Neural cell (in vitro differentiated cells): ENCODE results near the gene PCDH1. TPM values are rescaled to one million over a fixed set of nuclear protein-coding genes. Genes with fewer than 3 reads are reported as not detected.

Source experiments
- H2AFZ ChIP-seq: fragments of 200-600, 300-800 bp; sonication (generic), shearing (Covaris generic); 2 replicates; pipeline ENCODE4 v1.6.0; 2014; ENCODE audit warnings: low read depth, mild to moderate bottlenecking, antibody characterized with exemption, low read length, moderate library complexity
- H3F3A ChIP-seq: fragments of 200-600 bp; shearing (Covaris generic); 2 replicates; pipeline ENCODE4 v1.6.1; 2016; ENCODE audit warnings: mild to moderate bottlenecking, moderate library complexity, mixed read lengths, antibody characterized with exemption, low read length; ENCODE audit not compliant: insufficient read depth, poor library complexity, severe bottlenecking
- H3K27ac ChIP-seq: fragments of 200-600, 300-800 bp; sonication (generic), shearing (Covaris generic); 2 replicates; pipeline ENCODE4 v1.5.1; 2014; ENCODE audit warnings: mild to moderate bottlenecking, low read length, moderate library complexity
- H3K27me3 ChIP-seq: fragments of 300-800, 200-600 bp; sonication (generic), shearing (Covaris generic); 2 replicates; pipeline ENCODE4 v1.6.0; 2014; ENCODE audit warnings: mild to moderate bottlenecking, low read depth, low read length, moderate library complexity; ENCODE audit not compliant: insufficient read depth
- H3K36me3 ChIP-seq: fragments of 300-800, 200-600 bp; sonication (generic), shearing (Covaris generic); 2 replicates; pipeline ENCODE4 v1.5.1; 2014; ENCODE audit warnings: mild to moderate bottlenecking, antibody characterized with exemption, low read length, moderate library complexity; ENCODE audit not compliant: insufficient read depth
- H3K4me2 ChIP-seq: fragments of 300-800, 200-600 bp; sonication (generic), shearing (Covaris generic); 2 replicates; pipeline ENCODE4 v1.6.0; 2014; ENCODE audit warnings: mild to moderate bottlenecking, low read length
- H3K4me3 ChIP-seq: fragments of 300-800, 200-600 bp; sonication (generic), shearing (Covaris generic); 2 replicates; pipeline ENCODE4 v1.5.1; 2014; ENCODE audit warnings: mild to moderate bottlenecking, low read length, moderate library complexity
- H3K79me2 ChIP-seq: fragments of 200-600 bp; shearing (Covaris generic); replicated peaks from 2 replicates; pipeline ENCODE4 v1.6.0; 2014; ENCODE audit warnings: mild to moderate bottlenecking, low read length, moderate library complexity; ENCODE audit not compliant: insufficient read depth
- H3K9ac ChIP-seq: fragments of 300-800, 200-600 bp; sonication (generic), shearing (Covaris generic); 2 replicates; pipeline ENCODE4 v1.6.1; 2016; ENCODE audit warnings: mild to moderate bottlenecking, low read length, mixed read lengths
- H3K9me2 ChIP-seq: fragments of 200-600 bp; shearing (Covaris generic); 2 replicates; pipeline ENCODE4 v1.6.1; 2016; ENCODE audit warnings: mild to moderate bottlenecking, low read length, mixed read lengths; ENCODE audit not compliant: insufficient read depth
- H3K9me3 ChIP-seq: fragments of 200-600, 300-800 bp; sonication (generic), shearing (Covaris generic); 2 replicates; pipeline ENCODE4 v1.6.1; 2016; ENCODE audit warnings: mild to moderate bottlenecking, mixed run types, low read length, moderate library complexity, mixed read lengths
- H4K20me1 ChIP-seq: fragments of 200-600 bp; shearing (Covaris generic); 2 replicates; pipeline ENCODE4 v1.6.1; 2016; ENCODE audit warnings: mild to moderate bottlenecking, mixed run types; ENCODE audit not compliant: insufficient read depth
- EP300 ChIP-seq: fragments of 450-650 bp; conservative IDR thresholded peaks from 2 replicates; pipeline ENCODE4 v1.6.1; 2014; ENCODE audit warnings: antibody characterized with exemption, mild to moderate bottlenecking, moderate library complexity; ENCODE audit not compliant: poor library complexity, severe bottlenecking
- EZH2 ChIP-seq: fragments of 200-600, 300-800 bp; shearing (Covaris generic), sonication (generic); IDR thresholded peaks from 2 replicates; pipeline ENCODE4 v1.6.1; 2014; ENCODE audit warnings: antibody characterized with exemption, low read length, borderline replicate concordance, mild to moderate bottlenecking; ENCODE audit not compliant: insufficient read depth, poor library complexity, severe bottlenecking
- MXI1 ChIP-seq: fragments of 450-650 bp; conservative IDR thresholded peaks from 2 replicates; pipeline ENCODE4 v1.6.1; 2014; ENCODE audit warnings: antibody characterized with exemption, mild to moderate bottlenecking; ENCODE audit not compliant: poor library complexity, severe bottlenecking
- POLR2AphosphoS5 ChIP-seq: IDR thresholded peaks from 2 replicates; pipeline ENCODE4 v1.6.1; 2012
- RAD21 ChIP-seq: fragments of 450-650 bp; conservative IDR thresholded peaks from 2 replicates; pipeline ENCODE4 v1.6.1; 2014; ENCODE audit warnings: antibody characterized with exemption, mild to moderate bottlenecking, moderate library complexity
- SMC3 ChIP-seq: fragments of 450-650 bp; conservative IDR thresholded peaks from 2 replicates; pipeline ENCODE4 v1.6.1; 2014; ENCODE audit warnings: antibody characterized with exemption, mild to moderate bottlenecking, moderate library complexity; ENCODE audit not compliant: poor library complexity
- TAF1 ChIP-seq: IDR thresholded peaks from 2 replicates; pipeline ENCODE4 v1.6.1; 2012; ENCODE audit warnings: low read depth
- polyA plus RNA-seq: library from polyadenylated mRNA; depleted of rRNA; stranded (reverse); fragments of >200 nt; gene quantifications from 2 replicates; pipeline ENCODE4 v1.2.3, GENCODE V29; 2014
- TF ChIP-seq, protein P1 (sequence below): IDR thresholded peaks from 2 replicates; pipeline ENCODE4 v1.6.1; 2012; ENCODE audit warnings: borderline replicate concordance
- TF ChIP-seq, protein P2 (sequence below): fragments of 450-650 bp; IDR thresholded peaks from 2 replicates; pipeline ENCODE4 v1.5.1; 2014; ENCODE audit warnings: antibody characterized with exemption, mild to moderate bottlenecking, moderate library complexity; ENCODE audit not compliant: poor library complexity, severe bottlenecking

The PCDH1 gene
- polyA plus RNA-seq, 1 donor from 2014 or later = 13.9 TPM

DNA sequence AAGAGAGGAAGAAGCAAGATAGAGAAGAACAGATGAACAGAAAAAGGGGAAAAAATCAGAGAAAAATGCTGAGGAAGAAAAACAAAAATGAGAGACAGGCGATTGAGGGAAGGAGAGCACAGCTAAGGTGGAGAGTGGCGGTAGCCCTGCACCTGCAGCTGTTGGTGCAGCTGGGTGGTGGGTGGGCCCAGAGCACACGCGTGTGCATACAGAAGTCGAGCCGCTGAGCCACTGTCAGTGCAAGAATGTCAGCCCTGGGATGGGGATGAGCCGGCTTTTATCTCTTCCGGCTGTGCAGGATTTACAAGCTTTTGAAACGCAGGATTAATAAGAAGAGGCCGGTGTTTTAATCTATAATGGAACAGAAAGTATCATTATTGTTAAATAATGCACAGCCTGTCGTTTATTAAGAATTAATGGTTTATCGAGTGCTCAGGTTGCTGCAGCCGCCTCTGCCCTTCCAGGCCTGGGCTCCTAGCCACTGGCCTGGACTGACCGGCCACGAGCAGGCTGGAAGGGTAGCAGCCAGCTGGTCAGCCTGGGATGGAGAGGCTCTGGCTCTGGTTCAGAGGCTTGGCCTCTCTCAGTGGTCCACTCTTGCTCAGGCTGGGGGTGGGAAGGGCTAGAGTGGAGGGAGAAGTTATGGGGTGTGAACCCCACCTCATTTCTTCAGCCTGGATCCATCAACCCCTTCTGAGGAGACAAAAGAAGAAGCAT is 68.7 kb downstream of the PCDH1 start:
- Histone ChIP-seq H3K9me3 (no peaks in the 10 kb centered on the region), H3K27me3 (no peaks in the 10 kb centered on the region), H4K20me1 (no peaks in the 10 kb centered on the region), H3K9me2 (no peaks in the 10 kb centered on the region), H3K9ac (peak overlapping the region; percentile 34), H3K79me2 (no peaks in the 10 kb centered on the region), H3K36me3 (no peaks in the 10 kb centered on the region), H3K4me3 (no peak overlapping the region), H3F3A (peaks cover 5% of the 10 kb centered on the region), H2AFZ (no peak overlapping the region), H3K27ac (peak overlapping the region; percentile 62), H3K4me2 (no peak overlapping the region)
- TF ChIP-seq RAD21 = no peak
- no peak for TF ChIP-seq EZH2
- no peak for TF ChIP-seq SMC3
- TF ChIP-seq POLR2AphosphoS5 = no peak
- TF ChIP-seq, protein P1, sequence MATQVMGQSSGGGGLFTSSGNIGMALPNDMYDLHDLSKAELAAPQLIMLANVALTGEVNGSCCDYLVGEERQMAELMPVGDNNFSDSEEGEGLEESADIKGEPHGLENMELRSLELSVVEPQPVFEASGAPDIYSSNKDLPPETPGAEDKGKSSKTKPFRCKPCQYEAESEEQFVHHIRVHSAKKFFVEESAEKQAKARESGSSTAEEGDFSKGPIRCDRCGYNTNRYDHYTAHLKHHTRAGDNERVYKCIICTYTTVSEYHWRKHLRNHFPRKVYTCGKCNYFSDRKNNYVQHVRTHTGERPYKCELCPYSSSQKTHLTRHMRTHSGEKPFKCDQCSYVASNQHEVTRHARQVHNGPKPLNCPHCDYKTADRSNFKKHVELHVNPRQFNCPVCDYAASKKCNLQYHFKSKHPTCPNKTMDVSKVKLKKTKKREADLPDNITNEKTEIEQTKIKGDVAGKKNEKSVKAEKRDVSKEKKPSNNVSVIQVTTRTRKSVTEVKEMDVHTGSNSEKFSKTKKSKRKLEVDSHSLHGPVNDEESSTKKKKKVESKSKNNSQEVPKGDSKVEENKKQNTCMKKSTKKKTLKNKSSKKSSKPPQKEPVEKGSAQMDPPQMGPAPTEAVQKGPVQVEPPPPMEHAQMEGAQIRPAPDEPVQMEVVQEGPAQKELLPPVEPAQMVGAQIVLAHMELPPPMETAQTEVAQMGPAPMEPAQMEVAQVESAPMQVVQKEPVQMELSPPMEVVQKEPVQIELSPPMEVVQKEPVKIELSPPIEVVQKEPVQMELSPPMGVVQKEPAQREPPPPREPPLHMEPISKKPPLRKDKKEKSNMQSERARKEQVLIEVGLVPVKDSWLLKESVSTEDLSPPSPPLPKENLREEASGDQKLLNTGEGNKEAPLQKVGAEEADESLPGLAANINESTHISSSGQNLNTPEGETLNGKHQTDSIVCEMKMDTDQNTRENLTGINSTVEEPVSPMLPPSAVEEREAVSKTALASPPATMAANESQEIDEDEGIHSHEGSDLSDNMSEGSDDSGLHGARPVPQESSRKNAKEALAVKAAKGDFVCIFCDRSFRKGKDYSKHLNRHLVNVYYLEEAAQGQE = no peak
- TF ChIP-seq EP300 = no peak
- no peak for TF ChIP-seq TAF1
- TF ChIP-seq, protein P2, sequence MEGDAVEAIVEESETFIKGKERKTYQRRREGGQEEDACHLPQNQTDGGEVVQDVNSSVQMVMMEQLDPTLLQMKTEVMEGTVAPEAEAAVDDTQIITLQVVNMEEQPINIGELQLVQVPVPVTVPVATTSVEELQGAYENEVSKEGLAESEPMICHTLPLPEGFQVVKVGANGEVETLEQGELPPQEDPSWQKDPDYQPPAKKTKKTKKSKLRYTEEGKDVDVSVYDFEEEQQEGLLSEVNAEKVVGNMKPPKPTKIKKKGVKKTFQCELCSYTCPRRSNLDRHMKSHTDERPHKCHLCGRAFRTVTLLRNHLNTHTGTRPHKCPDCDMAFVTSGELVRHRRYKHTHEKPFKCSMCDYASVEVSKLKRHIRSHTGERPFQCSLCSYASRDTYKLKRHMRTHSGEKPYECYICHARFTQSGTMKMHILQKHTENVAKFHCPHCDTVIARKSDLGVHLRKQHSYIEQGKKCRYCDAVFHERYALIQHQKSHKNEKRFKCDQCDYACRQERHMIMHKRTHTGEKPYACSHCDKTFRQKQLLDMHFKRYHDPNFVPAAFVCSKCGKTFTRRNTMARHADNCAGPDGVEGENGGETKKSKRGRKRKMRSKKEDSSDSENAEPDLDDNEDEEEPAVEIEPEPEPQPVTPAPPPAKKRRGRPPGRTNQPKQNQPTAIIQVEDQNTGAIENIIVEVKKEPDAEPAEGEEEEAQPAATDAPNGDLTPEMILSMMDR = no peak

DNA sequence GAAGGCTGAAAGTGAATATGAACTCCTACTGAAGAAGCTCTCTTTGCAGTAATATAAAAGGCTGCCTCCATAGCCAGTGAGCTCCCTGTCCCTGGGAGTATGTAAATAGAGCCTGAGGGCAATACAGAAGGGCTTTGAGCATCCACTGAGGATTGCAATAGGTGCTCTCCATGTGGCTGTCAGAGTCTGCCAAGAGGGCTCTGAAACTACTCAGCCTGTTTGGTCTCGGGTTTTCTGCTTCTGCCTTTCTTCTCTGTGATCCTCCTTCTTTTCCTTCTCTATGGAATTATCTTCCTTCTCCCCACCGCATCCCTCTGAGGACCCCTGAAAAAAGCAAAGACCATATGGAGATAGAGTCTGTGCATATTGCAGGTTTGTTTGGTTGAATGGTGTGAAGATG is 69.4 kb downstream of the PCDH1 start:
- H3K4me3 ChIP-seq = no peak overlapping the region
- no peaks in the 10 kb centered on the region for H3K27me3 ChIP-seq
- no peaks in the 10 kb centered on the region for H3K9me3 ChIP-seq
- H3F3A ChIP-seq = peaks cover 11% of the 10 kb centered on the region
- H3K9me2 ChIP-seq = no peaks in the 10 kb centered on the region
- peak overlapping the region; percentile 62 for H3K27ac ChIP-seq
- H2AFZ ChIP-seq = no peak overlapping the region
- H3K36me3 ChIP-seq = no peaks in the 10 kb centered on the region
- H3K9ac ChIP-seq = peak overlapping the region; percentile 34
- no peak overlapping the region for H3K4me2 ChIP-seq
- H3K79me2 ChIP-seq = no peaks in the 10 kb centered on the region
- no peaks in the 10 kb centered on the region for H4K20me1 ChIP-seq
- TF ChIP-seq POLR2AphosphoS5 (no peak), TAF1 (no peak), EP300 (no peak), MXI1 (no peak), SMC3 (no peak), EZH2 (no peak), RAD21 (no peak)
- TF ChIP-seq, protein P2 = no peak
- TF ChIP-seq, protein P1 = no peak
